MCF 10A (cell line): ENCODE measurements around the gene ALKBH6. TPM values are rescaled to one million over a fixed set of nuclear protein-coding genes. Genes with fewer than 3 reads are reported as not detected.

Experiments used
- BruUV-seq: library from RNA; stranded (reverse); fragments of 400-500 nt; replicated peaks from 2 replicates; lab custom pipeline; 2021; lab: Mats Ljungman, UMichigan
- CTCF ChIA-PET: fragments of 300-600 bp; sonication (Branson Sonifier 250); formaldehyde crosslinking; extraction: SDS; loops from one replicate; lab custom pipeline; 2021; ENCODE audit warnings: antibody characterized with exemption, inconsistent platforms; lab: Yijun Ruan, JAX
- POLR2A ChIA-PET: fragments of 300-600, 350-650 bp; sonication (Branson Sonifier 250); formaldehyde crosslinking; extraction: SDS; loops from one replicate; lab custom pipeline; 2020; ENCODE audit warnings: antibody characterized with exemption, inconsistent platforms; lab: Yijun Ruan, JAX
- DNase-seq: peaks from one replicate; pipeline ENCODE4 v3.0.0-alpha.2; 2018; ENCODE audit not compliant: unreplicated experiment
- H3K27ac Mint-ChIP-seq: one replicate; pipeline ENCODE4 v1.8.0; 2022; ENCODE audit warnings: mild to moderate bottlenecking, low read depth, mixed read lengths; ENCODE audit not compliant: unreplicated experiment
- H3K27me3 Mint-ChIP-seq: one replicate; pipeline ENCODE4 v1.8.0; 2022; ENCODE audit warnings: mixed read lengths; ENCODE audit not compliant: insufficient read depth, unreplicated experiment
- H3K36me3 Mint-ChIP-seq: one replicate; pipeline ENCODE4 v1.8.0; 2022; ENCODE audit warnings: mild to moderate bottlenecking, moderate library complexity, mixed read lengths; ENCODE audit not compliant: insufficient read depth, unreplicated experiment
- H3K4me1 Mint-ChIP-seq: one replicate; pipeline ENCODE4 v1.8.0; 2022; ENCODE audit warnings: mixed read lengths; ENCODE audit not compliant: insufficient read depth, unreplicated experiment
- H3K4me3 Mint-ChIP-seq: one replicate; pipeline ENCODE4 v1.8.0; 2022; ENCODE audit warnings: mild to moderate bottlenecking, moderate library complexity, mixed read lengths; ENCODE audit not compliant: unreplicated experiment
- H3K9me3 Mint-ChIP-seq: one replicate; pipeline ENCODE4 v1.8.0; 2022; ENCODE audit warnings: mixed read lengths; ENCODE audit not compliant: unreplicated experiment
- intact Hi-C: fragments of 100-400 bp; cut with micrococcal nuclease; formaldehyde crosslinking; loops from 2 replicates; pipeline ENCODE4 v1.14.1; 2022
- total RNA-seq: library from RNA; stranded (reverse); gene quantifications from 2 replicates; pipeline ENCODE4 v1.2.3, GENCODE V29; 2022
- TF ChIP-seq, protein P1 (sequence below): fragments of 200-600 bp; IDR thresholded peaks from one replicate; pipeline ENCODE4 v1.8.0; 2022; ENCODE audit warnings: antibody characterized with exemption, mild to moderate bottlenecking; ENCODE audit not compliant: unreplicated experiment

Gene ALKBH6
- total RNA-seq, 1 experiment from 2014 or later, result 16.5 TPM

DNA sequence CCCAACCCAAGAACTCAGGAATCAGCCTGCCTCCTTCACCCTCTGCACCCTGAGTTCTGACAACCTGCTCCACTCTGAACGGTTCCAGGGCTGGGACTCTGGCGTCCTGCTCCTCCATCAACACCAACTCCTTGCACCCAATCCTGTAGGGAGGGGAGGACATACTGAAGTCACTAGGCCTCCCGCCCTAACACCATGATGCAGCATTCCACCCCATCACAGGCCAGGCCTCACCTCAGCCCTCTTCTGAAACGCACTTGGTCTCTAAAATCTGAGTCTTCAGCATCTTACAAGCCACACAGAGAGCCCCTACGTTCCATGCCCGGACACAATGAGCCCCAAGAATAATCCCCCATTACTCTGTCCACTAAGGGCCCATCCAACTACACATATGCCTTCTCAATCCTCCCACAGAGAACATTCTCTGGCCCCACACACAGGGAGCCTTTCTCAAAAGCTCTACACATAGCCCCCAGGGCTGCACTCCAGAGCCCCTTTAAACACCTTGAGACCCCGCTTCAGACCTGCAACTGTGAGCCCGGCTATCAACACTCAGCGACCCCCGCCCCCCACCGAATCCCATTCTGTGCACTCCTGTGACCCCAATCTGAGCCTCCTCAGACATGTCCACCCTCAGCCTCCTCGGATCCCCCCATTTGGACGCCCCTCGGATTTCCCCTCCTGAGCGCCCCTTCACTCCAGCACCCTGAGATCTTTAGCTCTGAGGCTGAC lies 567 bp downstream of the ALKBH6 start:
- no TSS peak for BruUV-seq
- Mint-ChIP-seq H3K36me3 (peaks cover 6% of the 10 kb centered on the region), H3K27me3 (no peaks in the 10 kb centered on the region), H3K4me1 (peaks cover 38% of the 10 kb centered on the region), H3K27ac (peak overlapping the region; percentile 92), H3K4me3 (peak overlapping the region; percentile 89), H3K9me3 (no peaks in the 10 kb centered on the region)
- intact Hi-C loops, result loop anchor here (1.0 kb wide), 1 partner anchor 41 kb away; the partner anchor contains the start of genes THAP8 and WDR62
- POLR2A ChIA-PET, result interaction anchor here (0.7 to 2.0 kb wide), 15 partner anchors 10 to 520 kb away, joined by 3 to 13 read pairs (median 4); partner anchors contain the start of genes POLR2I, PSENEN, SDHAF1 and TBCB
- TF ChIP-seq, protein P1, sequence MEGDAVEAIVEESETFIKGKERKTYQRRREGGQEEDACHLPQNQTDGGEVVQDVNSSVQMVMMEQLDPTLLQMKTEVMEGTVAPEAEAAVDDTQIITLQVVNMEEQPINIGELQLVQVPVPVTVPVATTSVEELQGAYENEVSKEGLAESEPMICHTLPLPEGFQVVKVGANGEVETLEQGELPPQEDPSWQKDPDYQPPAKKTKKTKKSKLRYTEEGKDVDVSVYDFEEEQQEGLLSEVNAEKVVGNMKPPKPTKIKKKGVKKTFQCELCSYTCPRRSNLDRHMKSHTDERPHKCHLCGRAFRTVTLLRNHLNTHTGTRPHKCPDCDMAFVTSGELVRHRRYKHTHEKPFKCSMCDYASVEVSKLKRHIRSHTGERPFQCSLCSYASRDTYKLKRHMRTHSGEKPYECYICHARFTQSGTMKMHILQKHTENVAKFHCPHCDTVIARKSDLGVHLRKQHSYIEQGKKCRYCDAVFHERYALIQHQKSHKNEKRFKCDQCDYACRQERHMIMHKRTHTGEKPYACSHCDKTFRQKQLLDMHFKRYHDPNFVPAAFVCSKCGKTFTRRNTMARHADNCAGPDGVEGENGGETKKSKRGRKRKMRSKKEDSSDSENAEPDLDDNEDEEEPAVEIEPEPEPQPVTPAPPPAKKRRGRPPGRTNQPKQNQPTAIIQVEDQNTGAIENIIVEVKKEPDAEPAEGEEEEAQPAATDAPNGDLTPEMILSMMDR, result no peak
- DNase-seq, result no peak
- CTCF ChIA-PET, result interaction anchor here (0.6 to 1.2 kb wide), 3 partner anchors 10 to 41 kb away, joined by 3 to 4 read pairs (median 3); partner anchors contain the start of genes THAP8 and WDR62

DNA sequence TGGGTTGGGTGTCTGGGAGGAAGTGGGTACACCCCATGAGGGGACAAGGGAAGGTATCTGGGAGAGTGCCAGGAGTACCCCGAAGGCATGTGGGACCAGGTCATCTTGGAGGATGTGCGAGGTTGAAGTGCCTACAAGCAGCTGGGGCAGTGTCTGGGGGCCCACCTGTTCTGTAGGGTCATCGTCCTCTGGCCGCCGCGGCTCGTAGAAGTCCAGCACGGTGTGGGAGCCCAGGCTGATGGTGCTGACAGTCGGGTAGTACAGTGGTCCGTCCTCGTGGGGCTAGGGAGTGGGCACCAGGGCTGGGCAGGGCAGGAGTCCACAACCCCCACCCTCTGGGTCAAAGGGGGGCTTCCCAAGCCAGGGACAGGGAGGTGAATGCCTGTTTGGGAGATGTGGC lies 3.6 kb downstream of the ALKBH6 start:
- DNase-seq, result no peak
- no peaks in the 10 kb centered on the region for H3K36me3 Mint-ChIP-seq
- CTCF ChIA-PET, result no interaction called here
- H3K27ac Mint-ChIP-seq, result peak overlapping the region; percentile 9
- no TSS peak for BruUV-seq
- intact Hi-C loops, result no loop called here
- POLR2A ChIA-PET, result no interaction called here
- no peak overlapping the region for H3K4me3 Mint-ChIP-seq
- H3K27me3 Mint-ChIP-seq, result no peaks in the 10 kb centered on the region
- TF ChIP-seq, protein P1, result no peak
- H3K4me1 Mint-ChIP-seq, result peaks cover 32% of the 10 kb centered on the region
- H3K9me3 Mint-ChIP-seq, result no peaks in the 10 kb centered on the region

DNA sequence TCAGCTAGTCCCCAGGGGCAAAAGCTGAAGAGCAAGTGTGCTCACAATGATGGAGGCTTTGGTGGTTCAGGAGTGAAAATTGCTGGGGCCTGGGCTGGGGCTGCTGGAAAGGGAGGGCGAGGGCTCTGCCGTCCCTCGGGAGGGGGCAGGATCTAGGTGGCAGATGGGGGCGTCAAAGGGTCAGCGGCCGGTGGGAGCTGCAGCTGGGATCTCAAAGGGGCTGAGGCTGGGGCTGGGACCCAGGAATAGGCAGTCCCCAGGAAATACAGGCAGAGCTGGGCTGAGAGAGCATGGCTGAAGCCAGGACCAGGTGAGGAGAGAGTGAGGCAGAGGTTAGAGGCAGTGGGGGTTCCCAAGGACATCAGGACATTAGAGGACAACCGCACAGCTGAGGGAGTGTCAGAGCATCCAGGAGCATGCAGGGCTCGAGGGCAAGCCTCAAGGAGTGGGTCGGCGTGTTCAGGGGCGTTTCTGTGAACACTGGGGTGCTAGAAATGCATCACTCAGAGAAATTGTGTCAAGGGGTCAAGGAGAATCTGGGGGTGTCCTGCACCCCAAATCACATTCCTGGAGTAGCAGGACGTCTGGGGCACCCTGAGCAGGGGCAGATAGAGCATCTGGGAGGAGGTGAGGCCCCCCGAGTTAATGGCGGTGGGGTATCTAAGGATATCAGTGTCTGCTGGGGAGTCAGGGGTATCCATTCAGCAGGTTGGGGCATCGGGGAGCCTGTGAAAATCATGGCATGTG lies 4.2 kb downstream of the ALKBH6 start:
- TF ChIP-seq, protein P1, result no peak
- Mint-ChIP-seq H3K27me3 (no peaks in the 10 kb centered on the region), H3K9me3 (no peaks in the 10 kb centered on the region), H3K27ac (peak overlapping the region; percentile 49), H3K4me1 (peaks cover 26% of the 10 kb centered on the region), H3K4me3 (peak overlapping the region; percentile 74), H3K36me3 (no peaks in the 10 kb centered on the region)
- intact Hi-C loops, result no loop called here
- ChIA-PET CTCF (no interaction called here), POLR2A (interaction anchor here (0.6 to 1.9 kb wide), 4 partner anchors 13 to 166 kb away, joined by 3 to 10 read pairs (median 6); partner anchors contain the start of genes THAP8 and WDR62)
- DNase-seq, result no peak
- no TSS peak for BruUV-seq

DNA sequence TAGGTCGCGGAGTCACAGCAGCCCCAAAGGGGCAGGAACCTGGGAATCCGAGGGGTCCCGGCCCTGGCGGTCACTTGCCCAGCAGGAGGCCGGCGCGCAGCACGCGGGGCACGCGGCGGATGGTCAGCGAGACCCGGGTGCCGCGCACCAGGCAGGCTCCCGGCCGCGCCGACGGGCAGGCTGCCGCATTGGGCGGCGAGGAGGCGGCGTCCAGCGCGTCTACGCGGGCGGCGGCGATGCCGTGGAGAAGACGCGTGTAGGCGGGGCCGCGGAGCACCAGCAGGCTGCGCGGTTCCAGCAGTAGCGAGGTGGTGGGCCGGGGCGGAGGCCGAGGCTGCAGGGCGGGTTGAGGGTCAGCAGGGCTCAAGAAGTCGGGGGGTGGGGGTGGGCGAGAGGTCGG lies 4.8 kb downstream of the ALKBH6 start:
- ChIA-PET CTCF (no interaction called here), POLR2A (interaction anchor here (0.6 to 1.9 kb wide), 4 partner anchors 12 to 165 kb away, joined by 3 to 10 read pairs (median 6); partner anchors contain the start of genes THAP8 and WDR62)
- H3K9me3 Mint-ChIP-seq, result no peaks in the 10 kb centered on the region
- intact Hi-C loops, result no loop called here
- peaks cover 20% of the 10 kb centered on the region for H3K4me1 Mint-ChIP-seq
- no peaks in the 10 kb centered on the region for H3K27me3 Mint-ChIP-seq
- TF ChIP-seq, protein P1, result no peak
- no peaks in the 10 kb centered on the region for H3K36me3 Mint-ChIP-seq
- no TSS peak for BruUV-seq
- peak overlapping the region; percentile 74 for H3K4me3 Mint-ChIP-seq
- peak; percentile 60 for DNase-seq
- peak overlapping the region; percentile 49 for H3K27ac Mint-ChIP-seq
